K562 treated with DMSO at 1 percent for 12 hours (cell line): ENCODE measurements around the gene NAP1L4. TPM values are rescaled to one million over a fixed set of nuclear protein-coding genes. Genes with fewer than 3 reads are reported as not detected.

Experiments
- total RNA-seq: library from RNA; unstranded; fragments of 300-600 nt; gene quantifications from 2 replicates; pipeline ENCODE4 v1.2.3, GENCODE V29; 2022; ENCODE audit not compliant: insufficient read depth

The NAP1L4 gene
- total RNA-seq = 87.8 and 131 TPM in 2 replicates

GRCh38 chr11:2992234-2992996 lies at the start of gene NAP1L4:
NAP1L4 (minus strand) TSS chr11:2992329; CDS start chr11:2979220, 13,109 bp downstream.

DNA sequence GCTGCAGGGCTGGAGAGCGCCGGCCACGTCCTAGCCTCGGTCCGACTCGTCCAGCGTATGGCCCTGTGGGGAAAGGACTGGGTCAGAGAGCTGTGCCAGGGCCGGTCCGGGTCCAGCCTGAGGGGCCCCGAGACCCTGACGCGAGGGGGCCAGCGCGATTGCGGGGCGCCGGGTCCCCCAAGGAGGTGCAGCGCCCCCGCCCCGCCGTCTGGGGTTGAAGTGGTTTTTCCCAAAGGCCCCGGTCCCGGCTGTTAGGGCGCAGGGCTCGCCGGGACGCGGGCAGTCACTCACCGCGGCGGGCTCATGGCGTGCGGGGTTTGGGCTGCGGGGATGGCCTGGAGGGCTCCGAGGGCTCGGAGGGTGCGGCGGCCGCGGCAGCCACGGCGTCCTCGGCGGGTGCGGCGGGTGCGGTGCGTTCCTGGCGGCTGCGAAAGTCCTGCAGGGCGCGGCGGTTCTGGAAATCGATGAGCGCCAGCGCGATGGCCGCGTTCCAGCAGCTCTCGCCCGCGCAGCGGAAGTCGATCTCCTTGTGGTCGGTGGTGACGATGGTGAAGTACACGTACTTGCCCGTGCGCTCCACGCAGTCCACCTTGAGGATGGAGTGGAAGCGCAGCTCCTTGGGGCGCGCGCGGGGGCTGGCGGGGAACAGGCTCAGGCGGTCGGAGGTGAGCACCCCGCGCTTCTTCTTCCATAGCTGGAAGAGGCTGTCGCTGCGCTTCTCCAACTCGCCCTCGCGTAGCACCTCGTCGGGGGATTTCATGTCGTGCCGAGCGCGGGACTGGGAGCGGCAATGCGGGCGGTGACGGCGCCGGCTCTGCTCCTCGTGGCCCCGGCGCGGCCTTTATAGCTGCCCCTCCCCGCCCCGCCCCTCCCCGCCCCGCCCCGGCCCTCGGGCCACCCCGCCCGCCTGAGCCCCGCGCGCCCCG lies 63.3 kb downstream of the NAP1L4 start, which contains the start of gene PHLDA2:
Gene PHLDA2, minus strand, starts transcription at position 816 of the 926 bp plus-strand sequence. Its CDS starts 56 bp downstream, at position 760.

Other genes with a start within 250 kb of the NAP1L4 start
- gene CDKN1C, start 106.6 kb downstream of the NAP1L4 start, total RNA-seq = 10.2 and 11.7 TPM in 2 replicates
- gene PHLDA2, start 62.9 kb downstream of the NAP1L4 start, total RNA-seq = 41.1 and 51.0 TPM in 2 replicates
- gene CARS1, start 65.1 kb upstream of the NAP1L4 start, total RNA-seq = 121 and 183 TPM in 2 replicates
- 9.1 and 10.6 TPM in 2 replicates for gene OSBPL5, start 173.0 kb upstream of the NAP1L4 start, total RNA-seq
- gene MRGPRG, start 226.5 kb upstream of the NAP1L4 start, total RNA-seq = not detected in 2 replicates
- not detected in 2 replicates for gene MRGPRE, start 240.1 kb upstream of the NAP1L4 start, total RNA-seq